Measurements from ENCODE around the gene ZNF362. TPM values are rescaled to one million over a fixed set of nuclear protein-coding genes. Genes with fewer than 3 reads are reported as not detected.

ZNF362 gene
- total RNA-seq, 1 donor from 2014 or later = 85.0 TPM

DNA sequence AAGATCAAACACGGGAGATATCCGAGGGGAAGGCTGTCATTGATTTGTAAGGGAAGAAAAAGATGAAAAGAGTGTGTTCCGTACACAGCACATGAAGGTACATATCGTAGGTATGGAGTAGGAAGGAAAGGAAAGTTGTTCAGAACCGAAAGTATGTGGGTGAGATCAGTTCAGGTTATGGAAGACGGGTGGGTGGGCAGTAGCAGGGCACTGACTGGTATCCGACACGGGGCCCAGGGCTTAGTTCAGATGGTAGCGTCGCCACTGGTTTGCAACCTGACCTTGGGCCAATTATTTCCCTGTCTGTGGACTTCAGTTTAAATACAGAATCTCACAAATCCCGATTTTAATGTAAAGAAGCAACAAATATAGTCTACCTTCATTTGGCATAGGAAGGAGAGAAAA lies 92.4 kb downstream of the ZNF362 start:
- Mint-ChIP-seq H3K27ac (ENCODE audit: unreplicated experiment) (peak overlapping the region; percentile 94), H3K9me3 (ENCODE audit: low read depth) (no peaks in the 10 kb centered on the region), H3K27me3 (ENCODE audit: low read depth) (no peaks in the 10 kb centered on the region), H3K4me1 (ENCODE audit: low read depth) (peaks cover 58% of the 10 kb centered on the region), H3K4me3 (ENCODE audit: unreplicated experiment) (peak overlapping the region; percentile 85), H3K36me3 (ENCODE audit: low read depth) (no peaks in the 10 kb centered on the region)
- TF ChIP-seq, protein P1, sequence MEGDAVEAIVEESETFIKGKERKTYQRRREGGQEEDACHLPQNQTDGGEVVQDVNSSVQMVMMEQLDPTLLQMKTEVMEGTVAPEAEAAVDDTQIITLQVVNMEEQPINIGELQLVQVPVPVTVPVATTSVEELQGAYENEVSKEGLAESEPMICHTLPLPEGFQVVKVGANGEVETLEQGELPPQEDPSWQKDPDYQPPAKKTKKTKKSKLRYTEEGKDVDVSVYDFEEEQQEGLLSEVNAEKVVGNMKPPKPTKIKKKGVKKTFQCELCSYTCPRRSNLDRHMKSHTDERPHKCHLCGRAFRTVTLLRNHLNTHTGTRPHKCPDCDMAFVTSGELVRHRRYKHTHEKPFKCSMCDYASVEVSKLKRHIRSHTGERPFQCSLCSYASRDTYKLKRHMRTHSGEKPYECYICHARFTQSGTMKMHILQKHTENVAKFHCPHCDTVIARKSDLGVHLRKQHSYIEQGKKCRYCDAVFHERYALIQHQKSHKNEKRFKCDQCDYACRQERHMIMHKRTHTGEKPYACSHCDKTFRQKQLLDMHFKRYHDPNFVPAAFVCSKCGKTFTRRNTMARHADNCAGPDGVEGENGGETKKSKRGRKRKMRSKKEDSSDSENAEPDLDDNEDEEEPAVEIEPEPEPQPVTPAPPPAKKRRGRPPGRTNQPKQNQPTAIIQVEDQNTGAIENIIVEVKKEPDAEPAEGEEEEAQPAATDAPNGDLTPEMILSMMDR (IDR thresholded peaks at IDR 0.05) = no peak
- no peak for DNase-seq (ENCODE audit: low spot score)

DNA sequence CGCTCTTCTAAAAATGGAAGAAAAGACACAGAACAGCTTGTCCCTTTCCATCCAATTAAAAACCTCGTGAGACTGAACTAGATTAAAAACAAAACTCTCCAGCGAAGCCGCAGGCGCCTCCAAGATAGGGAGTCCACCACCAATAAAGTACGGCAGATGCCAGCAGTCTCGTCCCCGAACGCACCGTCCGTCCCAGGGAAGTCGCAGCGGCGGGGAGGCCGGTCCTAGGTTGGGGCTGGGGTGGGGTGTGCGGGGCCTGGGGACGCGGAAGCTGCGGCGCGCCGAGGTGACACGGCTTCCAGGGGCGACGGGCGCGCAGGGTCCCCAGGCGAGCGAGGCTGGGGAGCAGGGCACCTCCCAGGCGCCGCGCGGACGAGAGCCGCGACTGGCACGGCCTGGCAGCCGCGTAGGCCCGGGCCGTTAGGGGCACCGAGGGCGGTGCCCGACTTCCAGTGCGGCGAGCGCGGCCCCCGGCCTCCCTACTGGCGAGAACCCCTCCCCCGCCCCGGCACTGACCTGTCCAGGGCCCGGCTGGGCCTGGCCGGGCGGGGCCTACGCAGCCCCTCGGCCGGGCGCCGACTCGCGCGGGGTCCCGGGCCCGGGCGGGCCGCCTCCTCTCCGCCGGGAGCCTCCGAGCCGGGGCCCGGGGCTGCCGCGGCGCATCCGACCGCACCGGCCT lies 92.9 kb downstream of the ZNF362 start:
- Mint-ChIP-seq H3K4me3 (ENCODE audit: unreplicated experiment) (peak overlapping the region; percentile 85), H3K4me1 (ENCODE audit: low read depth) (peaks cover 53% of the 10 kb centered on the region), H3K36me3 (ENCODE audit: low read depth) (peaks cover 3% of the 10 kb centered on the region), H3K27ac (ENCODE audit: unreplicated experiment) (peak overlapping the region; percentile 94), H3K9me3 (ENCODE audit: low read depth) (no peaks in the 10 kb centered on the region), H3K27me3 (ENCODE audit: low read depth) (no peaks in the 10 kb centered on the region)
- no peak for DNase-seq (ENCODE audit: low spot score)
- TF ChIP-seq, protein P1 (IDR thresholded peaks at IDR 0.05) = no peak

DNA sequence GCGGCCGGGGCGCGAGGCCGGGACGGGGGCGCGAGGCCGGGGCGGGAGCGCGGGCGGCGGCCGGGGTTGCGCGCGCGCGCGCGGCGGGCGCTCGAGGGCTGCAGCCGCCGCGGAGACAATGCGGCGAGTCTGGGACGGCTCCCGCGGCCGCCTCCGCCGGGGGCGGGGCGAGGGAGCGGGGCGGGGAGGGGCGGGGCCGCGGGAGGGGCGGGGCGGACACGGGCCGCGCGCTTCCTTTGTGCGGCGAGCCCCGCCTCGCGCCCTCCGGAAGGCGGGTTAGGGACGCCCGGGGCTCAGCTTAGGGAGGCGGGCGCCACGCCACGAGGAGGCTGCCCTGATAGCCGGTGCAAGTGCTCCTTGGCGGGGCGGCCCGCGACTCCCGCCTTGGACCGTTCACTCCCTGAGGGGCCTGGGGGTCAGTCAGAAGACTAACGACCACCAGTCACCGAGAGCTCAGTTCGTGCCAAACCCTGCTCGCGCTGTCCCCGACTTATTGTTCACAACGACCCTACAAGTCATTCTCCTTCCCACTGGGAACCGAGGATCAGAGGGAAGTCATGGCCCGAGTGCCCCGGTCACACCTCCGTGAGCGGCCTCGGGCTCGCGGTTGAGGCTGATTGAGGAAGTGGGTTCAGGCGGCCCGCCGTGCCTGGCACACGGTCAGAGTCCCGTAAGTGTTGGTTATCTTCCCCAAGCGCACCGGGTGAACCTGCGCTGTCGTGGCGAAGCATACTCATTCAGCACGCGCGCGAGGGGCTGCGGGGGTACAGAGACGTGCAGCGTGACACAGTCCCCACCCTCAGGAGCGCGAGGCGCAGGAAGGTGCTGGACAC lies 93.7 kb downstream of the ZNF362 start:
- Mint-ChIP-seq H3K4me3 (ENCODE audit: unreplicated experiment) (peak overlapping the region; percentile 87), H3K9me3 (ENCODE audit: low read depth) (no peaks in the 10 kb centered on the region), H3K27me3 (ENCODE audit: low read depth) (no peaks in the 10 kb centered on the region), H3K27ac (ENCODE audit: unreplicated experiment) (peak overlapping the region; percentile 88), H3K36me3 (ENCODE audit: low read depth) (peaks cover 3% of the 10 kb centered on the region), H3K4me1 (ENCODE audit: low read depth) (peaks cover 45% of the 10 kb centered on the region)
- no peak for DNase-seq (ENCODE audit: low spot score)
- TF ChIP-seq, protein P1 (IDR thresholded peaks at IDR 0.05) = peak; percentile 5

Small RNA genes lying within 50 kb of the gene (microRNA-seq; reads per million reads assigned to microRNA genes)
- 36.0 reads per million, percentile 46 among the genes with 10 or more reads in this experiment for gene MIR3605 (ENCODE audit: borderline number of aligned reads)

Other genes with a start within 250 kb of the ZNF362 start
- gene AK2, start 219.6 kb upstream of the ZNF362 start, total RNA-seq = 86.1 to 98.9 TPM (median 94.9 TPM) in 3 replicates
- gene AZIN2, start 175.3 kb upstream of the ZNF362 start, total RNA-seq = 3.5 to 12.4 TPM (median 5.8 TPM) in 3 replicates
- 17.3 to 35.1 TPM (median 17.7 TPM) in 3 replicates for gene TRIM62, start 74.4 kb upstream of the ZNF362 start, total RNA-seq
- gene A3GALT2, start 64.6 kb downstream of the ZNF362 start, total RNA-seq = 0.27 TPM in 1 of 3 replicates, not detected in the others
- 75.9 to 99.7 TPM (median 91.5 TPM) in 3 replicates for gene PHC2, start 174.6 kb downstream of the ZNF362 start, total RNA-seq
- gene ZSCAN20, start 216.2 kb downstream of the ZNF362 start, total RNA-seq = 4.4 to 5.9 TPM (median 5.4 TPM) in 3 replicates